Measurements from ENCODE around the gene TUBA3C.

Gene TUBA3C

DNA sequence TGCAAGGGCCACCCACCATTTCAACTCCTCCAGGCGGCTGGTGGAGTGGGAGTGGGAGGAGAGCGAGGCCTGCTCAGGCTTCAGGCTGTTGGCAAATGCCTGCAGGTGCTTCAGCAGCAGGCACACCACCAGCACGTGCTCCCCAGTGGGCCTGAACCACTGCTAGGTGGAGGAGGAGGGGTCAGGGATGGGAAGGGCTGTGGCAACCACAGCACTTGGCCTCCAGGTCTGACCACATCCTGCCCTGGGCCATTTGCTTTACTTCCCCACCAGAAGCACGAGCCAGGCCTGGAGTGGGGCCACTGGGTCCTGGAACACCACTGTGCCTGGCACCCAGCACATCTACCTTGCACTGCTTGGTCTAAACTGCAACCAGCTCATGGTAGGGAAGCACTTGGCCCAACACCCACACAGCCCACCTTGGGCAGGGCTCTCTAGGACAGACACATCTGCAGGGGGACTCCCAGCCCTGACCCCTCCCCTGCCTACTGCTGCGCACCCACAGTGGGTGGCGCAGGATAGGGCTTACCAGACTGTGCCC is 26.2 kb downstream of the TUBA3C start:
- DNase-seq (ENCODE audit: low read depth) = peak; percentile 38
- H3K4me3 ChIP-seq (ENCODE audit: low read depth, low read length) = no peak overlapping the region
- TF ChIP-seq, protein P1, sequence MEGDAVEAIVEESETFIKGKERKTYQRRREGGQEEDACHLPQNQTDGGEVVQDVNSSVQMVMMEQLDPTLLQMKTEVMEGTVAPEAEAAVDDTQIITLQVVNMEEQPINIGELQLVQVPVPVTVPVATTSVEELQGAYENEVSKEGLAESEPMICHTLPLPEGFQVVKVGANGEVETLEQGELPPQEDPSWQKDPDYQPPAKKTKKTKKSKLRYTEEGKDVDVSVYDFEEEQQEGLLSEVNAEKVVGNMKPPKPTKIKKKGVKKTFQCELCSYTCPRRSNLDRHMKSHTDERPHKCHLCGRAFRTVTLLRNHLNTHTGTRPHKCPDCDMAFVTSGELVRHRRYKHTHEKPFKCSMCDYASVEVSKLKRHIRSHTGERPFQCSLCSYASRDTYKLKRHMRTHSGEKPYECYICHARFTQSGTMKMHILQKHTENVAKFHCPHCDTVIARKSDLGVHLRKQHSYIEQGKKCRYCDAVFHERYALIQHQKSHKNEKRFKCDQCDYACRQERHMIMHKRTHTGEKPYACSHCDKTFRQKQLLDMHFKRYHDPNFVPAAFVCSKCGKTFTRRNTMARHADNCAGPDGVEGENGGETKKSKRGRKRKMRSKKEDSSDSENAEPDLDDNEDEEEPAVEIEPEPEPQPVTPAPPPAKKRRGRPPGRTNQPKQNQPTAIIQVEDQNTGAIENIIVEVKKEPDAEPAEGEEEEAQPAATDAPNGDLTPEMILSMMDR (IDR thresholded peaks at IDR 0.05; ENCODE audit: insufficient read depth, low read depth, low read length, missing control alignments) = no peak

- TF ChIP-seq, protein P1 (IDR thresholded peaks at IDR 0.05; ENCODE audit: insufficient read depth, low read depth, low read length, missing control alignments) = no peak
- no peak overlapping the region for H3K4me3 ChIP-seq (ENCODE audit: low read depth, low read length)
- DNase-seq (ENCODE audit: low read depth) = no peak
These were observed 26.8 kb downstream of the TUBA3C start for GRCh38 chr13:19154843-19155242.

GRCh38 chr13:19153782-19154450 is 27.7 kb downstream of the TUBA3C start:
- TF ChIP-seq, protein P1 (IDR thresholded peaks at IDR 0.05; ENCODE audit: insufficient read depth, low read depth, low read length, missing control alignments) = peak; percentile 46
- H3K4me3 ChIP-seq (ENCODE audit: low read depth, low read length) = no peak overlapping the region
- DNase-seq (ENCODE audit: low read depth) = peak; percentile 57

- DNase-seq (ENCODE audit: low read depth) = no peak
- H3K4me3 ChIP-seq (ENCODE audit: low read depth, low read length) = no peak overlapping the region
- TF ChIP-seq, protein P1 (IDR thresholded peaks at IDR 0.05; ENCODE audit: insufficient read depth, low read depth, low read length, missing control alignments) = no peak
These were observed 29.2 kb downstream of the TUBA3C start for GRCh38 chr13:19152403-19152802.

DNA sequence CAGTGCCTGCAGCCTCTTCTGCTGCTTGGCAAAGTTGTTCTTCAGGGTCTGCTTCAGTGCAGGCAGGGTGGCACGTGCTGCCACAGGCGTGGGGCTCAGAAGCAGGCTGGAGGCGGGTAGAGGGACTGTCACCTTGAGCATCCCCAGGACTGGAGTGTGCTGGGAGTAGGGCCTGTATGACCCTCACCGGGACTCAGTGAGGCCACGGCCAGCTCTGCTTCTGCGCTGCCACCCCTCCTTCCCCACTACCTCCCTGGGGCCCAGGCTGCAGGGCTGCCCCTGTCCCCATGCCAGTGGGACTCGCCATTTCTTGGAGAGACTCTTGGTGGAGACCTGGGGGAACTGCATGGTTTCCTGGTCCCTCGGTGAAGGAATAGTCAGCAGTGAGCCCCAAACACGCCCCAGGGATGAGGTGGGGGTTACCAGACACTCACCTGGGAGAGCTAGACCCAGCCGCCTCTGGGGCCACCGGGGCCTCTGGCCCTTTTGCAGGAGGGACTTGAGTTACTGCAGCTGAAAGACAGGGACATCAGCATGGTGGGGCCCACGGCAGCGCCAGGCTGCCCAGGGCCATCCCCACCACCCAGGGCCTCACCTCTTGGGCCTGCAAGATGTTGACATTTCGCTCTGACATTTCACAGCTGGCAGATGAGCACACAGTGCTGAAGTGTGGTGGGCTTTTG is 29.9 kb downstream of the TUBA3C start:
- H3K4me3 ChIP-seq (ENCODE audit: low read depth, low read length) = no peak overlapping the region
- no peak for DNase-seq (ENCODE audit: low read depth)
- TF ChIP-seq, protein P1 (IDR thresholded peaks at IDR 0.05; ENCODE audit: insufficient read depth, low read depth, low read length, missing control alignments) = no peak

DNA sequence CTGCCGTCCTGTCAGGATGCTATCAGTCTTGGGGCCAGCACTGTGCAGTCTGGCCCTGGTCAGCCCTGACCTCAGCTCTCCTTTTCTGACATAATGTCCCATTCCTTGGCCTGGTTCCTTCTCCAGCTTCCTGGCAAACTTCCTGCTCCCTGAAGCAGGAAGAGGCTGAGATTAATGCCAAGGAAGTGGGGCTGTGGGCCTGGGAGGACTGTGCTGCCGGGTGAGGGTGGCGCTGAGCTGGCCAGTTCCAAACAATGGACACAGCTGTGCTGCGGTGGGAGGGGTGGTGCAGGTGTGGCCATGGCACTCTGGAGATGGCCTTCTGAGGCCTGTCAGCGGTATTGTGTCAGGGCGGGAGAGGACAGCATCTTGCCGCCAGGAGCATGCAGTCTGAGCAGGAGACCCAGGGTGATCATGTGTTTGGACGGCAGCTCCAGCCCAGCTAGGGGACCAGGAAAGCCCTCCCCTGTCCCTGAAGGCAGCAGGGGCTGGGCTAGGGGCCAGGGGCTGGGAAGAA is 30.9 kb downstream of the TUBA3C start:
- TF ChIP-seq, protein P1 (IDR thresholded peaks at IDR 0.05; ENCODE audit: insufficient read depth, low read depth, low read length, missing control alignments) = no peak
- no peak overlapping the region for H3K4me3 ChIP-seq (ENCODE audit: low read depth, low read length)
- DNase-seq (ENCODE audit: low read depth) = no peak

Measured in GM12865 (cell line).